Measurements from ENCODE around the gene MYLK. TPM values are rescaled to one million over a fixed set of nuclear protein-coding genes. Genes with fewer than 3 reads are reported as not detected.

Gene MYLK
- total RNA-seq, 4 donors from 2014 or later = 10.7 to 320 (median 42.0) TPM

- DNase-seq = no peak
- Histone ChIP-seq H3K4me1 (no peaks in the 10 kb centered on the region), H3K36me3 (no peaks in the 10 kb centered on the region), H3K27me3 (no peaks in the 10 kb centered on the region), H3K27ac (no peak overlapping the region), H3K4me3 (no peak overlapping the region), H3K9me3 (peaks cover 0 to 27% (median 12%) of the 10 kb centered on the region in 3 donors)
- TF ChIP-seq POLR2A (IDR thresholded peaks at IDR 0.05) = no peak
- TF ChIP-seq CTCF (IDR thresholded peaks at IDR 0.05) = no peak
- intact Hi-C loops (cut with DNase I) = no loop called here
Observed at GRCh38 chr3:123843668-123844067, 40.5 kb downstream of the MYLK start.

DNA sequence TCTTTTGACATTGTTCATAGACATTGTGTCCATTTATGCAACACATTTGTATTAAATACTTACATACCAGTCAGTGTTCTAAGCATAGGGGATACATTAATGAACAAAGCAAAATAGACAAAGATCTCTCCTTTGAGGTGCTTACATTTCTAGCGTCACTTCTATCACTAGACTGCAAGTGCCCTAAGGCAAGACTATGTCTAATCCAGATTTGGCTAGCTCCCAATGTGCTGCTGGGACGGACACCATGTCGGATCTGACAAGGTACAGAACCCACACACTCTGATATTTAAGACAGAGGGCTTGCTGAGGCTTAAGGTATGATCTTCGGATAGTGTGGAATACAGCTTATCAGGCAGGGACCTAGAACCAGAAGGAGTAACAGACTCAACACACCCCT lies 41.4 kb downstream of the MYLK start:
- Histone ChIP-seq H3K4me3 (no peak overlapping the region), H3K36me3 (no peaks in the 10 kb centered on the region), H3K27ac (no peak overlapping the region), H3K4me1 (no peaks in the 10 kb centered on the region), H3K27me3 (no peaks in the 10 kb centered on the region), H3K9me3 (peaks cover 0 to 18% (median 9%) of the 10 kb centered on the region in 3 donors)
- 51 to 76% methylated on average over 4 of the region's 4 CpGs for WGBS, 2 donors
- no peak for DNase-seq
- intact Hi-C loops (cut with DNase I) = no loop called here
- no peak for TF ChIP-seq CTCF (IDR thresholded peaks at IDR 0.05)
- no peak for TF ChIP-seq POLR2A (IDR thresholded peaks at IDR 0.05)

DNA sequence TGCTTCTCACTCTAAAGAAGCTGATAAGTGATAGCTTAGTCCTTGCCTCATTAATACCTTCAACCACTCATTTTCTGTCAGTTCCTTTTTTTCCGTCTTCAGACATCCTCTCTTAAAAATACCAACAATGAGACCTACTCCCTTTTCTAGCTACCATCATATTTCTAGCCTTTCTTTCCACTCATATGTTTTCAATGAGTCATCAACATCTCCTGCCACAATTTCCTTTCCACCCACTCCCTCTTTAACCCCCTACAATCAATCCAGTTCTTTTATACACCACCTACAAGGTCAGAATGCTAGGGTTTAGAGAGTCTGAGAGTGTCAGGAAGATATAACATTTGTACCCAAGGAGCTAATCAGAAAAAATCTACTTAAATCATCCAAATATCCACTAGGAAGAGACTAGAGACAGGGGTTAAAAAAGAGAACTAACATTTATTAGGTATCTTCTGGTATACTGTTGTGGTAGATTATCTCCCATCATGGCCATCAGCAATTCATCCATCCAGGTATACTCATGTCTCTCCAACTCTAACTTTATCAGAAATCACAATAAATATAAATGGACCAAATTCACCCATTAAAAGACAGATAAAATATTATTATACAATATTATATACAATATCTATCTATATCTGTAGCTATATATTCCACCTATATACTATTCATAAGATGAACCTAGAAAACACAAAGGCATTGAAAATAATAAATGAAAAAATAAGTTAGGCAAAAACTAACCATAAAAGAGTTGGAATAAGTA lies 42.5 kb downstream of the MYLK start:
- WGBS, 2 donors = 50 to 58% methylated on average over 1 of the region's 1 CpG

DNA sequence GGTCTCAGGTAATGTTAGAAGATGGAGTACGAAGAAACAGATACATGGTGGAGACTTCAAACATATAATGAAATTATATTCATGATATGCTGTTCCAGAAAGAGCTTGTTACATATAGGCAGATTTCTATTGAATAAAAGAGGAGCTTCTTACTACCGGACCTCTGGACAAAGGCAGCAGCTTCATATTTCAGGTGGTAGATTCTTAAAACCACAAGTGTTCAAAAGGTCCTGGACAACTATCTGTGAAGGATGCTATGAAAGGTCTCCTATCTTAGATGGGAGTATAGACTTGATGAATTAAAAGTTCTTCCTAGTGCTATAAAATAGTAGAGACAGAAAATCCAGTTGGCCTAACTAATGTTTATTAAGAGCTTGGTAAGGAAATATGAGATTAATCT lies 43.2 kb downstream of the MYLK start:
- no peak for DNase-seq
- 83 to 89% methylated on average over 2 of the region's 2 CpGs for WGBS, 2 donors
- intact Hi-C loops (cut with DNase I) = no loop called here

More for the DNA sequence above, 42.5 kb downstream of the MYLK start:
- peaks cover 0 to 12% (median 4%) of the 10 kb centered on the region in 3 donors for H3K9me3 ChIP-seq
- TF ChIP-seq POLR2A (IDR thresholded peaks at IDR 0.05) (no peak), CTCF (IDR thresholded peaks at IDR 0.05) (no peak)
- intact Hi-C loops (cut with DNase I) = no loop called here
- no peaks in the 10 kb centered on the region for H3K4me1 ChIP-seq
- H3K36me3 ChIP-seq = no peaks in the 10 kb centered on the region
- no peak overlapping the region for H3K4me3 ChIP-seq
- H3K27me3 ChIP-seq = no peaks in the 10 kb centered on the region
- H3K27ac ChIP-seq = no peak overlapping the region
- no peak for DNase-seq

More for the DNA sequence above, 43.2 kb downstream of the MYLK start:
- Histone ChIP-seq H3K36me3 (no peaks in the 10 kb centered on the region), H3K4me1 (no peaks in the 10 kb centered on the region), H3K27ac (no peak overlapping the region), H3K4me3 (no peak overlapping the region), H3K27me3 (no peaks in the 10 kb centered on the region), H3K9me3 (peaks cover 0 to 12% (median 4%) of the 10 kb centered on the region in 3 donors)
- TF ChIP-seq CTCF (IDR thresholded peaks at IDR 0.05) (no peak), POLR2A (IDR thresholded peaks at IDR 0.05) (no peak)
